Ovary (tissue), 3 donors: ENCODE results near the gene MRPS25.

ENCODE experiments used
- EP300 ChIP-seq: sonication (generic); formaldehyde crosslinking; IDR thresholded peaks from one replicate; pipeline ENCODE4 v1.6.1; 2017; ENCODE audit warnings: antibody characterized with exemption
- POLR2A ChIP-seq: fragments of 450-650 bp; IDR thresholded peaks from one replicate; pipeline ENCODE4 v1.6.1; 2017; ENCODE audit warnings: antibody characterized with exemption, mild to moderate bottlenecking, moderate library complexity
- TF ChIP-seq, protein P1 (sequence below), 3 donors: fragments of 450-650 bp in 2 of 3; fragments of 200-600 bp in 1 of 3; IDR thresholded peaks; one replicate each; pipeline versions ENCODE4 v1.5.1 to v1.8.0; 2016 to 2022; ENCODE audit warnings: antibody characterized with exemption in 3 of 3, mild to moderate bottlenecking in 1 of 3
- donor health status: DM: no; HTN: no; CAD: no.

DNA sequence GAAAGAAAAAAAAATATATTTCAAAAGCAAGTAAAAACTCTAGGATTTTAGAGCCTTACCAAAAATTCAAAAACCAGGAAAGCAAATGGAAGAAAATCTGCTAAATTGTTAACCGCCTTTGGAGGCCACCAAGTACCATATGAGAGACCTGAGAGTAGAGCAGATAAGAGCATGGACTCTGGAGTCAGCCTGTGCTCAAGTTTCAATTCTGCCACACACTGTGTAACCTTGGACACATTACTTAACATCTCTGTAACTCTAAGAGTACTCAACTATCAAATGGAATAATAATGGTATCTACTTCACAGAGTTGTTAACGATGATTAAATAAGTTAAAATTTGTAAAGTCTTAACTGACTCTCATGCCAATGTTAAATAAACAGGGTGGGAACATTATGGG is 21.1 kb upstream of the MRPS25 start:
- TF ChIP-seq POLR2A, result no peak
- TF ChIP-seq, protein P1, sequence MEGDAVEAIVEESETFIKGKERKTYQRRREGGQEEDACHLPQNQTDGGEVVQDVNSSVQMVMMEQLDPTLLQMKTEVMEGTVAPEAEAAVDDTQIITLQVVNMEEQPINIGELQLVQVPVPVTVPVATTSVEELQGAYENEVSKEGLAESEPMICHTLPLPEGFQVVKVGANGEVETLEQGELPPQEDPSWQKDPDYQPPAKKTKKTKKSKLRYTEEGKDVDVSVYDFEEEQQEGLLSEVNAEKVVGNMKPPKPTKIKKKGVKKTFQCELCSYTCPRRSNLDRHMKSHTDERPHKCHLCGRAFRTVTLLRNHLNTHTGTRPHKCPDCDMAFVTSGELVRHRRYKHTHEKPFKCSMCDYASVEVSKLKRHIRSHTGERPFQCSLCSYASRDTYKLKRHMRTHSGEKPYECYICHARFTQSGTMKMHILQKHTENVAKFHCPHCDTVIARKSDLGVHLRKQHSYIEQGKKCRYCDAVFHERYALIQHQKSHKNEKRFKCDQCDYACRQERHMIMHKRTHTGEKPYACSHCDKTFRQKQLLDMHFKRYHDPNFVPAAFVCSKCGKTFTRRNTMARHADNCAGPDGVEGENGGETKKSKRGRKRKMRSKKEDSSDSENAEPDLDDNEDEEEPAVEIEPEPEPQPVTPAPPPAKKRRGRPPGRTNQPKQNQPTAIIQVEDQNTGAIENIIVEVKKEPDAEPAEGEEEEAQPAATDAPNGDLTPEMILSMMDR (IDR thresholded peaks at IDR 0.05), result no peak
- no peak for TF ChIP-seq EP300
